Cardiac muscle cell (in vitro differentiated cells and primary cell): ENCODE results near the gene LMLN. TPM values are rescaled to one million over a fixed set of nuclear protein-coding genes. Genes with fewer than 3 reads are reported as not detected.
"Not testable (repeated sequence)": the region's sequence is repeated elsewhere in the genome, so short reads cannot be mapped to it uniquely, and the experiment has no call there.

ENCODE experiments used
- DNase-seq, 2 donors: peaks; one replicate each; pipeline versions ENCODE4 v3.0.0 to v3.0.0-alpha.2; 2010 to 2017; ENCODE audit warnings: low read depth in 1 of 2, low spot score in 1 of 2
- H3K27ac ChIP-seq: fragments of 200-600 bp; sonication (generic); 2 replicates; pipeline ENCODE4 v1.5.1; 2016
- H3K27me3 ChIP-seq: fragments of 200-600 bp; sonication (generic); 2 replicates; pipeline ENCODE4 v1.6.0; 2016; ENCODE audit warnings: control low read depth
- H3K36me3 ChIP-seq: fragments of 200-600 bp; sonication (generic); 2 replicates; pipeline ENCODE4 v1.5.1; 2016; ENCODE audit warnings: control low read depth
- H3K4me1 ChIP-seq: fragments of 200-600 bp; sonication (generic); 2 replicates; pipeline ENCODE4 v1.8.1; 2017; ENCODE audit warnings: low read depth, mild to moderate bottlenecking, mixed run types
- H3K4me3 ChIP-seq: fragments of 200-600 bp; sonication (generic); 2 replicates; pipeline ENCODE4 v1.5.1; 2016; ENCODE audit warnings: mild to moderate bottlenecking
- H3K9me3 ChIP-seq: fragments of 200-600 bp; sonication (generic); 2 replicates; pipeline ENCODE4 v1.5.1; 2017; ENCODE audit warnings: low read depth, mild to moderate bottlenecking, control low read depth
- CTCF ChIP-seq: IDR thresholded peaks from 2 replicates; pipeline ENCODE4 v1.5.1; 2012; ENCODE audit warnings: low read depth, mild to moderate bottlenecking, low read length
- polyA plus RNA-seq: library from polyadenylated mRNA; unstranded; fragments of >200 nt; fragmentation: Nextera tagmentation; extraction: Ambion mirVana; gene quantifications from 2 replicates; pipeline ENCODE4 v1.2.1, GENCODE V29; 2016
- total RNA-seq: library from RNA; depleted of rRNA; stranded (reverse); fragments of >200 nt; gene quantifications from 2 replicates; pipeline ENCODE4 v1.2.3, GENCODE V29; 2016

LMLN gene
- total and polyA plus RNA-seq, 2 experiments from 2014 or later, result 4.9 to 7.7 TPM

GRCh38 chr3:197955892-197956477 lies 4.0 kb upstream of the LMLN start:
- no peaks in the 10 kb centered on the region for H3K9me3 ChIP-seq
- H3K27ac ChIP-seq, result peak overlapping the region; percentile 31
- peaks cover 27% of the 10 kb centered on the region for H3K4me1 ChIP-seq
- H3K27me3 ChIP-seq, result no peaks in the 10 kb centered on the region
- H3K4me3 ChIP-seq, result no peak overlapping the region
- H3K36me3 ChIP-seq, result peaks cover 39% of the 10 kb centered on the region
- TF ChIP-seq CTCF, result no peak
- DNase-seq, result no peak

GRCh38 chr3:197956626-197956988 lies 3.4 kb upstream of the LMLN start:
- Histone ChIP-seq H3K4me1 (peaks cover 26% of the 10 kb centered on the region), H3K27me3 (no peaks in the 10 kb centered on the region), H3K9me3 (no peaks in the 10 kb centered on the region), H3K4me3 (no peak overlapping the region), H3K27ac (no peak overlapping the region), H3K36me3 (peaks cover 39% of the 10 kb centered on the region)
- no peak for DNase-seq
- TF ChIP-seq CTCF, result no peak

DNA sequence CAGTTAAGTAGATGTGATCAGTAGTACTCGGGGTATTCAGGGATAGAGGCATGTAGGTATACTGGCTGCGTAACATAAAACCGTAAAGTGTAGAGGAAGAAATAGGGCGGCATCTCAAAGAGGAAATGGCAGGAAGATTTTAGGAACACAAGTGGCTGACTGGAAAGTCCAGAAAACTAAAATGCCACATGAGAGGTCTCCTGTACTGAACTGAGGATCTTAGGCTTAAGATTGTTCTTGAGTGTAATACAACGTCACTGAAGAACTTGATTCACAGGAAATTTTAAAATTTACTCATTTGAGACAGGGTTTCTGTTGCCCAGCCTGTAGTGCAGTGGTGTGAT lies 2.3 kb upstream of the LMLN start:
- Histone ChIP-seq H3K9me3 (no peaks in the 10 kb centered on the region), H3K27ac (peak overlapping the region; percentile 57), H3K36me3 (peaks cover 36% of the 10 kb centered on the region), H3K4me3 (no peak overlapping the region), H3K4me1 (peaks cover 18% of the 10 kb centered on the region), H3K27me3 (no peaks in the 10 kb centered on the region)
- TF ChIP-seq CTCF, result no peak
- no peak for DNase-seq

DNA sequence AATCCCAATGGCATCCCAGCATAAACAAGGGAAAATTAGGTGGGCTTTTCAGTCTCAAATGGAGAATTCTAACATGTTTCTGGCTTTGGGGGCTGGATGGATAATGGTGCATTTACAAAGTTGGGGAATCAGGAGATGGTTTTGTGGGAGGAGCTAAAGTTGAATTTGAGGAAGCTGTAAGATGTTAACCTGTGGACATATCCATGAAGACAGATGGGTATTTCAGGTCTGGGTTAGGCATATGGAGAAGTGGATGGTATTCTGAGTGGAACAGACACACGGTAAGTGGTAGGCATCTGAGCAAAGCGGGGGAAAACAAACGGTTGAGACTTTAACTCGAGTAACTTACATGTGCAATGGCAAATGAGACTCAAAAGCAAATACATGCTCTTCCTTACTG lies 1.7 kb upstream of the LMLN start:
- no peak for DNase-seq
- Histone ChIP-seq H3K9me3 (no peaks in the 10 kb centered on the region), H3K4me1 (peaks cover 13% of the 10 kb centered on the region), H3K4me3 (no peak overlapping the region), H3K27me3 (no peaks in the 10 kb centered on the region), H3K36me3 (peaks cover 30% of the 10 kb centered on the region), H3K27ac (peak overlapping the region; percentile 57)
- no peak for TF ChIP-seq CTCF

DNA sequence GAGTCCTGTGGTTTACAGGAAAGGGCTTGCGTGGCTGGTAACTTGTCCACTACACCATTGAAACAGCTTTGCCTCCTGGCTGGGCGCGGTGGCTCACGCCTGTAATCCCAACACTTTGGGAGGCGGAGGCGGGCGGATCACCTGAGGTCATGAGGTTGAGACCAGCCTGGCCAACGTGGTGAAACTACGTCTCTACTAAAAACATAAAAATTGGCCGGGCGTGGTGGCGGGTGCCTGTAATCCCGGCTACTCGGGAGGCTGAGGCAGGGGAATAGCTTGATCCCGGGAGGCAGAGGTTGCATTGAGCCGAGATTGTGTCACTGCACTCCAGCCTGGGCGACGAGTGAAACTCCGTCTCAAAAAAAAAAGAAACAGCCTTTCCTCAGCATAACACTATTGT lies 1.2 kb upstream of the LMLN start:
- not testable (repeated sequence) for H3K4me1 ChIP-seq, H3K4me3 ChIP-seq, H3K9me3 ChIP-seq, DNase-seq, H3K27ac ChIP-seq, H3K27me3 ChIP-seq
- H3K36me3 ChIP-seq, result peaks cover 25% of the 10 kb centered on the region

DNA sequence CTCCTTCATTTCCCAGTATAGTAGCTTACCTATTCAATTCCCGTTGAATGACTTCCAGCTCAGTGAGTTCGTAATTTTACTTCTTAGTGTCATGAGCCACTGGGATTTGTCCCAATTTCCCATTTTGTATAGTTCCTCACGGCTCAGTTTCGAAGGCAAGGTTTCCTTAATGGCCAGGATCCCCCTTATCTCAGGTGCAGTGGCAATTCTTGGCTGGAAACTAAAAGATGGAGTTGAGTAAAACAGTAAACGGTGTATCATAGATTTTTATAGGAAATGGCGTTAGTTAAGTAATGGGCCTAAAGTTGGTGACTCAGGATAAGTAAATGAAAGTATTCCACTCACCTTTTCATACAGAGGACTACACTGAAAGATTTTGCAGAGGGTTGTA lies 522 bp upstream of the LMLN start:
- Histone ChIP-seq H3K27ac (no peak overlapping the region), H3K4me3 (peak overlapping the region; percentile 82), H3K36me3 (peaks cover 18% of the 10 kb centered on the region), H3K4me1 (peaks cover 7% of the 10 kb centered on the region), H3K9me3 (no peaks in the 10 kb centered on the region), H3K27me3 (no peaks in the 10 kb centered on the region)
- TF ChIP-seq CTCF, result no peak
- no peak for DNase-seq
